Activated T-helper 2 cell treated with anti-CD3 and anti-CD28 coated beads, Interferon-gamma antibody, Interleukin-2, Interleukin-4, amounts not matched to agents 10 μg/mL and 5 μg/mL and 100 μg/mL, durations not matched to agents 14 hours and 24 hours and 36 hours (primary cell): Measurements from ENCODE around the gene SLTM. TPM values are rescaled to one million over a fixed set of nuclear protein-coding genes. Genes with fewer than 3 reads are reported as not detected.
"Not testable (repeated sequence)": the region's sequence is repeated elsewhere in the genome, so short reads cannot be mapped to it uniquely, and the experiment has no call there.

Experiments used
- DNase-seq: peaks from one replicate; pipeline ENCODE4 v3.0.0; 2021; ENCODE audit warnings: low spot score
- H3K27ac Mint-ChIP-seq: one replicate; pipeline ENCODE4 v1.8.0; 2021; ENCODE audit warnings: mixed read lengths
- H3K27me3 Mint-ChIP-seq: one replicate; pipeline ENCODE4 v1.8.0; 2021; ENCODE audit warnings: low read depth, mixed read lengths
- H3K36me3 Mint-ChIP-seq: one replicate; pipeline ENCODE4 v1.8.0; 2021; ENCODE audit warnings: low read depth, mixed read lengths
- H3K4me1 Mint-ChIP-seq: one replicate; pipeline ENCODE4 v1.8.0; 2021; ENCODE audit warnings: low read depth, mixed read lengths
- H3K4me3 Mint-ChIP-seq: one replicate; pipeline ENCODE4 v1.8.0; 2021; ENCODE audit warnings: low read depth, mild to moderate bottlenecking, moderate library complexity, mixed read lengths
- H3K9me3 Mint-ChIP-seq: one replicate; pipeline ENCODE4 v1.8.0; 2021; ENCODE audit warnings: mixed read lengths
- intact Hi-C: fragments of 100-400 bp; cut with micrococcal nuclease; formaldehyde crosslinking; loops from one replicate; pipeline ENCODE4 v1.15.1; 2023
- total RNA-seq: library from RNA; stranded (reverse); gene quantifications from 2 replicates; pipeline ENCODE4 v1.2.3, GENCODE V29; 2022

Gene SLTM
- total RNA-seq, 1 donor from 2014 or later: 108 TPM

DNA sequence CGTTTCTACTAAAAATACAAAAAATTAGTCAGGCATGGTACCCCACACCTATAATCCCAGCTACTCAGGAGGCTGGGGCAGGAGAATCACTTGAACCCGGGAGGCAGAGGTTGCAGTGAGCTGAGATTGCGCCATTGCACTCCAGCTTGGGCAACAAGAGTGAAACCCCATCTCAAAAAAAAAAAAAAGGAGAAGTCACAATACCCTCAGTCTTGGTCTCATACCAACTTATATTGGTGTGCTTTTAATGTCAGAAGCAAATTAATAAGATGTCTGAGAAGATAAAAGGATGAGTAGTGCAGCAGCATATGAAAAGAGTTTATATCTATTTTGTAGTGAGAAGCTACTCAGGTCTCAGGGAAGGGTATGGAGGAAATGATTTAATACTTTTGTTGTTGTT lies 49.6 kb downstream of the SLTM start:
- H3K4me3 Mint-ChIP-seq, intact Hi-C loops, H3K27ac Mint-ChIP-seq, H3K9me3 Mint-ChIP-seq, DNase-seq, H3K4me1 Mint-ChIP-seq, H3K27me3 Mint-ChIP-seq: not testable (repeated sequence)
- H3K36me3 Mint-ChIP-seq: peaks cover 92% of the 10 kb centered on the region

DNA sequence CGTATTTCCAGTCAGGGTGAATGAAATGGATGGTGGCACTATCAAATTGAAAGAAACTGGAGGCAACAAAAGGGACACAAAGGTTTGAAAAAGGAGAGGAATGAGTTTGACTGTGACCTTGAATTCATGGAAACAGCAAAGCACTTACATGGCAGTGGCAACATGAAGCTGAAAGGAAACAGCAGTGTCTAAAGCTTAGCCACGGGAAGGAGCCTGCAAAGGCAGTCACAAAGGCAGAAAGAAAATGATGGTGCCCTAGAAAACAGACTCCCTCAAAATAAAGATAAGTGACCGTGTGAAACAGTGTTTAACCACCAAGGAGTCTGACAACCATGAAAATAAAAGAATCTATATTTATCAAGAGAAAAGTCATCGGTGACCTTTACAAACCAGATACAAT lies 51.2 kb downstream of the SLTM start:
- Mint-ChIP-seq H3K36me3 (peaks cover 90% of the 10 kb centered on the region), H3K27me3 (no peaks in the 10 kb centered on the region), H3K27ac (no peak overlapping the region), H3K4me3 (no peak overlapping the region), H3K9me3 (no peaks in the 10 kb centered on the region), H3K4me1 (peaks cover 2% of the 10 kb centered on the region)
- intact Hi-C loops: no loop called here
- DNase-seq: no peak

DNA sequence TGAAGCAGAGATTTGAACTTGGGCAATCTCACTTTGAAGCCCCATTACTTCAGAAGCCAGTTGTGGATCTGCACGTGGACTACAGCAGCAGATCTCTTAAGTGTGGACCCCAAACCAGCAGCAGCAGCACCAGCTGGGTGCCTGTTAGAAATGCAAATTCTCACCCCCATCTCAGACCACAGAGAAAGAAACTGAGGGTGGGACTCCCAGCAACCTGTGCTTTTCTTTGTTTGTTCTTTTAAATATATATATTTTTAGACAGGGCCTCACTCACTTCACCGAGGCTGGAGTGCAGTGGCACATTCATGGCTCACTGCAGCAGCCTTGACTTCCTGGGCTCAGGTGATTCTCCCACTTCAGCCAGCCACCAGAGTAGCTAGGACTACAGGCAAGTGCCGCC lies 53.2 kb downstream of the SLTM start:
- Mint-ChIP-seq H3K36me3 (peaks cover 87% of the 10 kb centered on the region), H3K4me1 (no peaks in the 10 kb centered on the region), H3K27ac (no peak overlapping the region), H3K9me3 (no peaks in the 10 kb centered on the region), H3K4me3 (no peak overlapping the region), H3K27me3 (no peaks in the 10 kb centered on the region)
- intact Hi-C loops: no loop called here
- no peak for DNase-seq

DNA sequence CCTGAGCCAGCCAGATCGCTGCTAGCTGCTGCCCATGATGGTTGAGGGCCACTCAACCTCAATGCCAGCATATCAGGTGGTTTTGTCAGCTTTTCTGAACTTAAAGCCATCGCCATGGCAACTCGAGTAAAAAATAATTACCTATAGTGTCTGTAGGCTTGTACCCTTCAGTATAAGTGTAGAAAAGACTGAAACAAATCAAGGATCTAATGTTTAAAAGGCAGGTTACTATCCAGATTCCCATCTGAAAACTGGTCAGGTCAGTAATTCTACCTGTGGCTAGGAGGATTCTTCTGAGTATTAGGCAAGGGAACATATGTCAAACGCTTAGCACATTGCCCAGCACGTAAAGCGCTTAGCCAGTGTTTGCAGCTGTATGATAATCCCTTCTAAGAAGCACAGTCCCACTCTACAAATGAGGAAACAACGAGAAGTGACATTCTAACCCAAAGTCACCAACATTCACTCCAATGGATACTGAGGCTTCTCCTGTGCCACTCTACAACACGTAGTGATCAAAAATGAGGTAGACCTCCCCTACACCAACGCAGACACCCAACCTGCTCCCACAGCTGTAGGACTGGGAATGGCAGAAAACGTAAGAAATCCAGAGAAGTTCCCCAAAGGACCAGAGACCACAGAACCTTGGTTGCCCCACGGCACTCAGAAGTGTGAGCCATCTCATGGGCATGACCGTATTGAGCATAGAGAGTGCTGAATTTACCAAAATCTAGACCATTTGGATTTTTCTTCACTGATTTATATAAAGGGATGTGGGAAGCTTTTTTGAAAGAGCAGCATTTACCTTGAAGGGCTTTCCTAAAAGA lies 55.3 kb downstream of the SLTM start:
- H3K9me3 Mint-ChIP-seq: no peaks in the 10 kb centered on the region
- intact Hi-C loops: no loop called here
- no peak overlapping the region for H3K4me3 Mint-ChIP-seq
- H3K4me1 Mint-ChIP-seq: no peaks in the 10 kb centered on the region
- H3K27me3 Mint-ChIP-seq: no peaks in the 10 kb centered on the region
- no peak for DNase-seq
- H3K27ac Mint-ChIP-seq: no peak overlapping the region
- H3K36me3 Mint-ChIP-seq: peaks cover 69% of the 10 kb centered on the region

DNA sequence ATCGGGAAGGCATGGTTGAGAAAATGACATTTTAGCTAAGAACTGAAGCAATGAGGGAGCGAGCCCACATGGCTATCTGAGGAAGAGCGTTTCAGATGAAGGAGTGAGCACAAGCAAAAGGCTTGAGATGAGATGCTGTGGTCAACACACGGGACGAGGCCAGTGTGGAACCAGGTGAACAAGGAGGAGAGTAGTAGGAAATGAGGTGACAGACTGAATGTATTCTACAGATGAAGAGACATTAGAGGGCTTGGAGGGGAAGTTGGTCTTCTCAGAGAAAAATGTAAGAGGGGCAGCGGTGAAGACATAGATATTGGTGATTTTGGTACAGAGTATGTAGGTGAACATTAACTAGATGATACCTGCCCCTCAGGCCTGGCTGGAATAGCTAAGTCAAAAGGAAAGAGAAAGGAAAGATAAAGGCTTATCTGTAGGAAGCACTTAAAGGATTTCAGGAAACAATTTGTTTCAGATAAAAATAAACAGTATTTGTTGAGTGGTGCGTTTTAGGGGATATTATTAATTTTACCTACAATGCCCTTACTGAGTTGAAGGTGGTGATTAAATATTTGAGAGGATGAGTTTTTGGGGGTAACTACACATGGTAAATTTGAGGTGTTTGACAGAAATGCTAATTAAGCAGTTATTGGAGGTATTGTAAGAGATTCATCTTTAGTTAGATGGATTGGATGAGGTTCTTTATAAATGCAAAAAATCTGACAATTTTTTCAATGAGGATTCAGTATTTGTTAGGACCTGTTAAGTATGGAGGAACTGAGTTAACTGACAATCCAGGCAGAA lies 57.0 kb downstream of the SLTM start:
- Mint-ChIP-seq H3K9me3 (no peaks in the 10 kb centered on the region), H3K4me3 (no peak overlapping the region), H3K27me3 (no peaks in the 10 kb centered on the region), H3K27ac (no peak overlapping the region), H3K36me3 (peaks cover 56% of the 10 kb centered on the region), H3K4me1 (no peaks in the 10 kb centered on the region)
- intact Hi-C loops: no loop called here
- DNase-seq: no peak

DNA sequence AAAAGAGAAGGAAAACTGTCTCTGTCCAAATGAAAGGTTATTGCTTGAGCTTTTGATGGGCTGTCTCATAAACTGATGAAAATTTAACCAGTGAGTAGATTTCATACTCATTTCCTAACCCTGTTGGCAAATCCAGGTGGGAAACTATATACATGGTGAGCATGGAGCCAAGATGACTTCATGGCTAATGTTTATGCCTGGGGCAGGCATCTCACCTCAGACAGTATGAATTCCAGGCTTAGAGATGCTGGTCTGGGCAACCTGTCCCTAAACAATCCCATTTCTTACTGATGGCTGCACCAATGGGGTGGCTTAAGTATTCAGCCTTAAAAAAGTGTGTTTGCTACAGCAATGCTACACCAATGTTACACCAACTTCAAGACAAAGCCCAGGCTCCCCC lies 58.1 kb downstream of the SLTM start:
- no peaks in the 10 kb centered on the region for H3K27me3 Mint-ChIP-seq
- H3K4me3 Mint-ChIP-seq: no peak overlapping the region
- DNase-seq: no peak
- intact Hi-C loops: no loop called here
- peaks cover 45% of the 10 kb centered on the region for H3K36me3 Mint-ChIP-seq
- no peaks in the 10 kb centered on the region for H3K4me1 Mint-ChIP-seq
- no peaks in the 10 kb centered on the region for H3K9me3 Mint-ChIP-seq
- H3K27ac Mint-ChIP-seq: no peak overlapping the region

DNA sequence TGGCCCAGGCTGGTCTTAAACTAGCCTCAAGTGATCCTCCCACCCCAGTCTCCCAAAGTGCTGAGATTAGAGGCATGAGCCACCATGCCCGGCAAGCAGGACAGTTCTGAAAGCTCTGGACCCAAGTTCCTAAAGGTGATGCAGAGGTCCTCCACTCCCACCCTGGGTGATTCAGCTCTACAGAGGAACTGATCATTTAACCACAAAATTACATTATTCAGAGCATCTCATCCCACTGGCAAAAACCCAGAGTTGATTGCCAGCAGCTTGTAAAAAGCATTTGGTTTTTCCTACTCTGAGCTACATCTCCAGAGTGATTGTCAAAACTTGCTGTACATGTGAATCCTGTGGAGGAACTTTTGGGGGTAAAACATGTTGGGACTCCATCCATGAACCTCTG lies 60.2 kb downstream of the SLTM start:
- peaks cover 24% of the 10 kb centered on the region for H3K36me3 Mint-ChIP-seq
- H3K4me3 Mint-ChIP-seq: no peak overlapping the region
- no peaks in the 10 kb centered on the region for H3K4me1 Mint-ChIP-seq
- no peak for DNase-seq
- H3K27me3 Mint-ChIP-seq: no peaks in the 10 kb centered on the region
- no peak overlapping the region for H3K27ac Mint-ChIP-seq
- intact Hi-C loops: no loop called here
- no peaks in the 10 kb centered on the region for H3K9me3 Mint-ChIP-seq

DNA sequence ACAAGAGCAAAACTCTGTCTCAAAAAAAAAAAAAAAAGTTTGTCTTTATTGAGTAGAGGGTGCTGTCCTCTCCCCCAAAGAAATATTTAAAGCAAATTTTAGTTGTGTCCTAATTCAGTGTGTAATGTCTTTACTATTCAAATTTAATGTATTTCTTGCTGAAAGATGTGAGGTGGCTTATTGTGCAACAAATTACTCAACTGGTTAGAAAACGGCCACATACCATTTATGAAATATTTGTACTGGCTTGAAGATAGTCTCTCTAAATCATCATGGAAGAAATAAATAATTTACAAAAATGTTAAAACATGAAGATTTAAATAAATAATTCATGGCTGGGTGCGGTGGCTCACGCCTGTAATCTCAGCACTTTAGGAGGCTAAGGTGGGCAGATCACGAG lies 63.0 kb downstream of the SLTM start:
- no peaks in the 10 kb centered on the region for H3K9me3 Mint-ChIP-seq
- H3K36me3 Mint-ChIP-seq: no peaks in the 10 kb centered on the region
- intact Hi-C loops: no loop called here
- no peak overlapping the region for H3K27ac Mint-ChIP-seq
- no peaks in the 10 kb centered on the region for H3K4me1 Mint-ChIP-seq
- DNase-seq: no peak
- H3K4me3 Mint-ChIP-seq: no peak overlapping the region
- H3K27me3 Mint-ChIP-seq: no peaks in the 10 kb centered on the region

DNA sequence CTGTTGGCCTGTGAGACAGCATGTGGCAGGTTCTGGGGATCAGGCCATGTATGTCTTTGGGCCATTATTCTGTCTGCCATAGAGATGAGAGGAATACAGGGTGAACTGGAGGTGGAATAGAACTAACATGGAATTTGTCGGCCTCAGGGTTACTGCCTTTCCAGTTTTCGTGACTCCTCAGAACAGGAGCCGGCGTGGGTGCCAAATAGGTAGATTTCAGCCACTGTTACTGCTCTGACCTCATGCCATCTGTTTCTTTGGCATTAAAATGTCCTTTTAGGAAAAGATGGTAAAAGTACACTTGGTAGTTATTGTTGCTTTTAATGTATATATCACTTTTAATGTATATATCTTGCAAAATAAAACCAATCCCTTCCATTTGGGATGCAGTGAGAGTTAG lies 65.6 kb downstream of the SLTM start:
- H3K27ac Mint-ChIP-seq: no peak overlapping the region
- intact Hi-C loops: no loop called here

DNA sequence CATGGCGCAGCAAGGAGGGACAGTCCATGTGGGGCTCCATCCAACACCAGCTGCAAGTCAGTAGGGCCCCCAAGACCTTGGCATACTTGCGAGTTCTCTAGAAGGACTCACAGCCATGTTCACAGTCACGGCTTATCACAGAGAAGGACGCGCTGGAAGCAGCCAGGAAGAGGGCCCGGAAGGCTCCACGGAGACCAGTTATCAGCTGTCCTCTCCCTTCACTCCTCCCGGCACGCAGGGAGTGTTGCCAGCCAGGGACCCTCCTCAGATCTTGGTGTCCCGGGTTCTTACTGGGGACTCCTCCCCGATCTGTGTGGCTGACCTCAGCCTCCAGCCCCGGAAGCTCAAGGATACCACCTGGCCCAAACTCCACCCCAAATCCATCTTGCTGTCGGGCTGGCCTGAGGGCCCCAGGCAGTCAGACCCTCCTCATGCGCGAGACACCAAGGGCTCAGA lies 68.0 kb downstream of the SLTM start:
- H3K9me3 Mint-ChIP-seq: no peaks in the 10 kb centered on the region
- H3K27ac Mint-ChIP-seq: no peak overlapping the region
- intact Hi-C loops: no loop called here
- no peak overlapping the region for H3K4me3 Mint-ChIP-seq
- no peaks in the 10 kb centered on the region for H3K36me3 Mint-ChIP-seq
- H3K27me3 Mint-ChIP-seq: no peaks in the 10 kb centered on the region
- H3K4me1 Mint-ChIP-seq: peaks cover 9% of the 10 kb centered on the region
- no peak for DNase-seq

More for the DNA sequence above, 65.6 kb downstream of the SLTM start:
- Mint-ChIP-seq H3K36me3 (no peaks in the 10 kb centered on the region), H3K9me3 (no peaks in the 10 kb centered on the region), H3K4me3 (no peak overlapping the region), H3K27me3 (no peaks in the 10 kb centered on the region), H3K4me1 (peaks cover 3% of the 10 kb centered on the region)
- DNase-seq: no peak

DNA sequence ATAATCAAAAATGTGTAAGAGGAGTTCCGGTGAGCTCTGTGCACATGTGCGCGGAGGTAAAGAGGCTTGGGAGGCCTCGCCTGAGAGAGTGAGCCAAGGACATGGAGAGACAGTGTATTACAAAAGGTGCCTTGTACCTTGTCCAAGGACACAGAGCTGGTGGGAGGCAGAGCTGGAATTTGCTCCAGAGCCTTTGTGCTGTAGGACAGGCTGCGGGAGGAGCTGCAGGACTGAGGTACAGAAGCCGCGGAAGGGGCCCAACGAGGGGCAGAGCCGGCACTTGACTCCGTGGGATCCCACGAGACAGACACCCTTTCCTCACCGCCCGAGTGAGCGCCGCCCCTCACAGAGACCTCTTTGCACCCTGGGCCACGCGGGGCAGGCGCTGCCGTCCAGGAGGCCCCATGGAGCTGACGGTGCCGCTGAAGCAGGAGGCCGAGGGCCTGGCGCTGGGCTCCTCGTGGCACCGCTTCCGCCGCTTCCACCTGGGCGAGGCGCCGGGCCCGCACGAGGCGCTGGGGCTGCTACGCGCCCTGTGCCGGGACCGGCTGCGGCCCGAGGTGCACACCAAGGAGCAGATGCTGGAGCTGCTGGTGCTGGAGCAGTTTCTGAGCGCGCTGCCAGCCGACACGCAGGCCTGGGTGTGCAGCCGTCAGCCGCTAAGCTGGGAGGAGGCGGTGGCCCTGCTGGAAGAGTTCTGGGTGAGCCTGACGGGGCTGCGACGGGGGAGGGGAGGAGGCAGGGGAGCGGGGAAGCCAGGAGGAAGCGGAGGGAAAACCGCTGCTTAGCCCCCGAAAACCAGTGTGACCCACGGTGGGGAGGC lies 68.7 kb downstream of the SLTM start:
- no peak for DNase-seq
- Mint-ChIP-seq H3K27ac (no peak overlapping the region), H3K4me3 (no peak overlapping the region), H3K9me3 (no peaks in the 10 kb centered on the region), H3K4me1 (peaks cover 9% of the 10 kb centered on the region), H3K27me3 (no peaks in the 10 kb centered on the region), H3K36me3 (no peaks in the 10 kb centered on the region)
- intact Hi-C loops: no loop called here

DNA sequence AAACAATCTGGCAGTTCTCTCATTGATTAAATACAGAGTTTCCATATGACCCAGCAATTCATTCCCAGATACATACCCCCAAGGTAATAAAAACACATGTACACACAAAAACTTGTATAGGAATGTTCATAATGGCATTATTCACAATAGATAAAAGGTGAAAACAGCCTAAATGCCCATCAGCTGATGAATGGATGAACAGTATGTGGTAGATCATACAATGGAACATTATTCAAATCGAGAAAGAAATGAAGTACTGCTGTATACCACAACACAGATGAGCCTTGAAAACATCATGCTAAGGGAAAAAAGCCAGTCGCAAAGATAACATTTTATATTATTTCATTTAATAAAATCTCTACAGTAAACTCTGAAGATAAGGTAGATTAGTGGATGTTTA lies 71.2 kb downstream of the SLTM start:
- Mint-ChIP-seq H3K4me3 (no peak overlapping the region), H3K4me1 (peaks cover 9% of the 10 kb centered on the region), H3K27ac (no peak overlapping the region), H3K9me3 (no peaks in the 10 kb centered on the region), H3K27me3 (no peaks in the 10 kb centered on the region), H3K36me3 (no peaks in the 10 kb centered on the region)
- DNase-seq: no peak
- intact Hi-C loops: no loop called here
